PC-3 (cell line): ENCODE measurements around the gene ANGPTL4. TPM values are rescaled to one million over a fixed set of nuclear protein-coding genes. Genes with fewer than 3 reads are reported as not detected.
"Not testable (repeated sequence)": the region's sequence is repeated elsewhere in the genome, so short reads cannot be mapped to it uniquely, and the experiment has no call there.

Source experiments
- ATAC-seq: fragments of 200-7000 bp; cut with Tn5 transposase; 2 replicates; pipeline ENCODE4 v1.9.1; 2020; ENCODE audit warnings: mild to moderate bottlenecking, moderate library complexity
- BruUV-seq: library from RNA; stranded (reverse); fragments of 400-500 nt; replicated peaks from 2 replicates; lab custom pipeline; 2021; lab: Mats Ljungman, UMichigan
- CTCF ChIA-PET: fragments of 300-600 bp; sonication (Branson Sonifier 250); formaldehyde crosslinking; loops from one replicate; lab custom pipeline; 2022; ENCODE audit warnings: antibody characterized with exemption; lab: Charles Lee
- POLR2A ChIA-PET: fragments of 300-600 bp; sonication (Branson Sonifier 250); formaldehyde crosslinking; loops from one replicate; lab custom pipeline; 2022; ENCODE audit warnings: antibody characterized with exemption; ENCODE audit not compliant: unreplicated experiment; lab: Charles Lee
- DNase-seq: peaks from one replicate; pipeline ENCODE4 v3.0.0-alpha.2; 2015
- H2AFZ ChIP-seq: fragments of 300-600 bp; sonication (generic); 2 replicates; pipeline ENCODE4 v1.6.0; 2016; ENCODE audit warnings: antibody characterized with exemption, low read length
- H3F3A ChIP-seq: fragments of 300-600 bp; sonication (generic); one replicate; pipeline ENCODE4 v1.6.0; 2017; ENCODE audit warnings: antibody characterized with exemption, low read length, control low read depth, mild to moderate bottlenecking; ENCODE audit not compliant: unreplicated experiment
- H3K27ac ChIP-seq: fragments of 300-600 bp; sonication (generic); 2 replicates; pipeline ENCODE4 v1.5.1; 2016; ENCODE audit warnings: mild to moderate bottlenecking, low read length
- H3K27me3 ChIP-seq: fragments of 300-600 bp; sonication (generic); 2 replicates; pipeline ENCODE4 v1.6.1; 2016; ENCODE audit warnings: low read length, mixed read lengths
- H3K36me3 ChIP-seq: fragments of 300-600 bp; sonication (generic); 2 replicates; pipeline ENCODE4 v1.6.1; 2016; ENCODE audit warnings: low read depth, mixed run types, low read length, mixed read lengths
- H3K4me1 ChIP-seq: fragments of 300-600 bp; sonication (generic); 2 replicates; pipeline ENCODE4 v1.5.1; 2016; ENCODE audit warnings: low read length; ENCODE audit not compliant: insufficient read depth
- H3K4me2 ChIP-seq: fragments of 300-600 bp; sonication (generic); 2 replicates; pipeline ENCODE4 v1.6.0; 2016; ENCODE audit warnings: low read length
- H3K4me3 ChIP-seq: fragments of 300-600 bp; sonication (generic); 2 replicates; pipeline ENCODE4 v1.5.1; 2016; ENCODE audit warnings: mild to moderate bottlenecking, low read length, mixed read lengths
- H3K79me2 ChIP-seq: fragments of 300-600 bp; sonication (generic); 2 replicates; pipeline ENCODE4 v1.6.1; 2017; ENCODE audit warnings: low read length, mixed read lengths
- H3K9ac ChIP-seq: fragments of 300-600 bp; sonication (generic); 2 replicates; pipeline ENCODE4 v1.6.0; 2016; ENCODE audit warnings: mild to moderate bottlenecking, low read length
- H3K9me2 ChIP-seq: fragments of 300-600 bp; sonication (generic); replicated peaks from 2 replicates; pipeline ENCODE4 v1.6.1; 2016; ENCODE audit warnings: mixed run types, low read length, mixed read lengths
- H3K9me3 ChIP-seq: fragments of 300-600 bp; sonication (generic); 2 replicates; pipeline ENCODE4 v1.6.1; 2016; ENCODE audit warnings: low read length, mixed read lengths
- H4K20me1 ChIP-seq: fragments of 300-600 bp; sonication (generic); 2 replicates; pipeline ENCODE4 v1.6.1; 2016; ENCODE audit warnings: low read length, mixed read lengths
- CTCF ChIP-seq: fragments of 300-600 bp; sonication (generic); conservative IDR thresholded peaks from 2 replicates; pipeline ENCODE4 v1.5.1; 2017; ENCODE audit warnings: antibody characterized with exemption, low read depth, mild to moderate bottlenecking, low read length
- EZH2 ChIP-seq: fragments of 300-600 bp; sonication (generic); IDR thresholded peaks from one replicate; pipeline ENCODE4 v1.6.1; 2017; ENCODE audit warnings: antibody characterized with exemption, mild to moderate bottlenecking, low read length; ENCODE audit not compliant: unreplicated experiment
- EZH2phosphoT487 ChIP-seq: fragments of 300-600 bp; sonication (generic); IDR thresholded peaks from 2 replicates; pipeline ENCODE4 v1.6.1; 2018; ENCODE audit warnings: mild to moderate bottlenecking, antibody characterized with exemption, low read length, borderline replicate concordance
- intact Hi-C: fragments of 100-400 bp; cut with micrococcal nuclease; formaldehyde crosslinking; loops from 2 replicates; pipeline ENCODE4 v1.9.0; 2023
- total RNA-seq: library from RNA; depleted of rRNA; stranded (reverse); fragments of >200 nt; gene quantifications from 2 replicates; pipeline ENCODE4 v1.2.3, GENCODE V29; 2014

The ANGPTL4 gene
- total RNA-seq, 1 experiment from 2014 or later = 6.7 TPM

- DNase-seq (peak; percentile 99), ATAC-seq (peak; percentile 100)
- Histone ChIP-seq H2AFZ (peak within 1 kb of the TSS; percentile 91), H3K27me3 (no peaks in the 10 kb centered on the region), H3K4me1 (0 out of 2 replicates have a peak, but pooled peaks cover 4% of the 10 kb centered on the region), H3K79me2 (no peaks in the 10 kb centered on the region), H3K9me2 (no peaks in the 10 kb centered on the region), H3F3A (no peaks in the 10 kb centered on the region), H3K27ac (no peak within 1 kb of the TSS), H3K9me3 (no peaks in the 10 kb centered on the region), H3K4me2 (peak within 1 kb of the TSS; percentile 88), H3K4me3 (peak within 1 kb of the TSS; percentile 69), H4K20me1 (no peaks in the 10 kb centered on the region), H3K36me3 (no peaks in the 10 kb centered on the region), H3K9ac (no peak within 1 kb of the TSS)
- ChIA-PET POLR2A (no interaction called here), CTCF (no interaction called here)
- intact Hi-C loops = no loop called here
- no TSS peak for BruUV-seq
- no peak for TF ChIP-seq EZH2
- no peak for TF ChIP-seq CTCF
- TF ChIP-seq EZH2phosphoT487 = no peak
Observed at GRCh38 chr19:8342684-8343482, 21.1 kb upstream of the ANGPTL4 start, which contains the start of gene KANK3. TSS of gene KANK3 (minus strand) at chr19:8343262. CDS start at chr19:8337828, 5,434 bp downstream.

- Histone ChIP-seq H3K27ac (no peak overlapping the region), H3K4me2 (peak overlapping the region; percentile 88), H3K9me2 (no peaks in the 10 kb centered on the region), H4K20me1 (no peaks in the 10 kb centered on the region), H3K4me3 (peak overlapping the region; percentile 69; the same call in 1 of the 2 replicates), H3F3A (no peaks in the 10 kb centered on the region), H3K4me1 (0 out of 2 replicates have a peak, but pooled peaks cover 4% of the 10 kb centered on the region), H3K36me3 (no peaks in the 10 kb centered on the region), H3K79me2 (no peaks in the 10 kb centered on the region), H3K27me3 (no peaks in the 10 kb centered on the region), H2AFZ (peak overlapping the region; percentile 91), H3K9me3 (no peaks in the 10 kb centered on the region), H3K9ac (no peak overlapping the region)
- ChIA-PET CTCF (interaction anchor here (0.6 kb wide), 1 partner anchor 9 kb away, joined by 4 read pairs; no protein-coding TSS in a partner anchor), POLR2A (interaction anchor here (0.6 kb wide), 1 partner anchor 49 kb away, joined by 5 read pairs; no protein-coding TSS in a partner anchor)
- no peak for DNase-seq
- TF ChIP-seq CTCF (no peak), EZH2phosphoT487 (no peak), EZH2 (no peak)
- ATAC-seq = no peak
- BruUV-seq = no TSS peak
- intact Hi-C loops = no loop called here
Observed at GRCh38 chr19:8343483-8343844, 20.5 kb upstream of the ANGPTL4 start.

GRCh38 chr19:8349629-8350372 lies 14.2 kb upstream of the ANGPTL4 start:
- H3K36me3 ChIP-seq, H3K79me2 ChIP-seq, H3K9me2 ChIP-seq, H3K4me1 ChIP-seq, H4K20me1 ChIP-seq, DNase-seq, H3F3A ChIP-seq, H3K27me3 ChIP-seq, H3K4me2 ChIP-seq, H3K9ac ChIP-seq, CTCF ChIA-PET, POLR2A ChIA-PET, H3K9me3 ChIP-seq, H2AFZ ChIP-seq, ATAC-seq, H3K27ac ChIP-seq, BruUV-seq, H3K4me3 ChIP-seq: not testable (repeated sequence)
- intact Hi-C loops = loop anchor here (5.0 to 10.0 kb wide), 2 partner anchors 108 to 235 kb away; no protein-coding TSS in a partner anchor
